Measurements from ENCODE around the gene ULK3. TPM values are rescaled to one million over a fixed set of nuclear protein-coding genes. Genes with fewer than 3 reads are reported as not detected.

Gene ULK3
- total RNA-seq, 1 experiment from 2014 or later = 14.3 TPM

- H3K27me3 ChIP-seq (replicated peaks) = no peaks in the 10 kb centered on the region
- DNase-seq (ENCODE audit: low read depth in 1 of 2, low spot score in 2 of 2) = no peak
- H3K9me3 ChIP-seq (replicated peaks) = no peaks in the 10 kb centered on the region
- H3K4me3 ChIP-seq = no peak overlapping the region
- H3K4me1 ChIP-seq (replicated peaks) = no peaks in the 10 kb centered on the region
- no peak overlapping the region for H3K27ac ChIP-seq
- H3K36me3 ChIP-seq = peaks cover 15% of the 10 kb centered on the region
These were observed 14.9 kb upstream of the ULK3 start for GRCh38 chr15:74857671-74858368.

- Histone ChIP-seq H3K27ac (no peak overlapping the region), H3K36me3 (peaks cover 21% of the 10 kb centered on the region), H3K4me1 (replicated peaks) (no peaks in the 10 kb centered on the region), H3K27me3 (replicated peaks) (no peaks in the 10 kb centered on the region), H3K4me3 (no peak overlapping the region), H3K9me3 (replicated peaks) (no peaks in the 10 kb centered on the region)
- no peak for DNase-seq (ENCODE audit: low read depth in 1 of 2, low spot score in 2 of 2)
These were observed 14.2 kb upstream of the ULK3 start for GRCh38 chr15:74857082-74857655.

GRCh38 chr15:74856537-74856936 lies 13.6 kb upstream of the ULK3 start:
- DNase-seq (ENCODE audit: low read depth in 1 of 2, low spot score in 2 of 2) = no peak
- no peak overlapping the region for H3K27ac ChIP-seq
- no peaks in the 10 kb centered on the region for H3K9me3 ChIP-seq (replicated peaks)
- no peaks in the 10 kb centered on the region for H3K27me3 ChIP-seq (replicated peaks)
- H3K4me3 ChIP-seq = no peak overlapping the region
- H3K4me1 ChIP-seq (replicated peaks) = no peaks in the 10 kb centered on the region
- peaks cover 27% of the 10 kb centered on the region for H3K36me3 ChIP-seq

GRCh38 chr15:74855857-74856256 lies 12.9 kb upstream of the ULK3 start:
- Histone ChIP-seq H3K9me3 (replicated peaks) (no peaks in the 10 kb centered on the region), H3K27ac (no peak overlapping the region), H3K4me3 (no peak overlapping the region), H3K4me1 (replicated peaks) (no peaks in the 10 kb centered on the region), H3K27me3 (replicated peaks) (no peaks in the 10 kb centered on the region), H3K36me3 (peaks cover 34% of the 10 kb centered on the region)
- DNase-seq (ENCODE audit: low read depth in 1 of 2, low spot score in 2 of 2) = no peak

- Histone ChIP-seq H3K36me3 (peaks cover 47% of the 10 kb centered on the region), H3K4me3 (no peak overlapping the region), H3K4me1 (replicated peaks) (no peaks in the 10 kb centered on the region), H3K27me3 (replicated peaks) (no peaks in the 10 kb centered on the region), H3K27ac (no peak overlapping the region), H3K9me3 (replicated peaks) (no peaks in the 10 kb centered on the region)
- no peak for DNase-seq (ENCODE audit: low read depth in 1 of 2, low spot score in 2 of 2)
These were observed 11.6 kb upstream of the ULK3 start for GRCh38 chr15:74854453-74855022.

- Histone ChIP-seq H3K4me3 (no peak overlapping the region), H3K9me3 (replicated peaks) (no peaks in the 10 kb centered on the region), H3K4me1 (replicated peaks) (no peaks in the 10 kb centered on the region), H3K27ac (no peak overlapping the region), H3K27me3 (replicated peaks) (no peaks in the 10 kb centered on the region), H3K36me3 (peaks cover 68% of the 10 kb centered on the region)
- no peak for DNase-seq (ENCODE audit: low read depth in 1 of 2, low spot score in 2 of 2)
These were observed 9.0 kb upstream of the ULK3 start for GRCh38 chr15:74851960-74852359.

DNA sequence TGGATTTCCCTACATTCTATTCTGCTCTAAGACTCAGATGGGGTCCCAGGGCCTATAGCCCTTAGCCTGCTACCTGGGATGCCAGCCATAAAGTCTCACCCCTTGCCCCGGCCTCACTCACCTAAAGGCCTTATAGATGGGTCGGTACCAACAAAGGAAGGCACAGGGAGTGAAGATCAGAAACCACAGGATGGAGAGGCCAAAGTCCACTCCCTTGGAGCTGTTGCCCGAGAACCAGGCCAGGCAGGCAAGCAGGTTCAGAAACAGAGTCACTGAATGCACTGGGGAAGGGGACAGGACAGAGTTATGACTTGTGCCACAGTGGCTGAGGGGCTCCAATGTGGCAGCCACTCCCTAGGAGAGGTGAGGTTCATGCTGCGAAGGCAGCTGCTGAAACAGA lies 7.4 kb upstream of the ULK3 start:
- no peak for DNase-seq (ENCODE audit: low read depth in 1 of 2, low spot score in 2 of 2)
- H3K36me3 ChIP-seq = peaks cover 73% of the 10 kb centered on the region
- H3K27me3 ChIP-seq (replicated peaks) = no peaks in the 10 kb centered on the region
- H3K4me1 ChIP-seq (replicated peaks) = no peaks in the 10 kb centered on the region
- H3K27ac ChIP-seq = no peak overlapping the region
- H3K4me3 ChIP-seq = no peak overlapping the region
- no peaks in the 10 kb centered on the region for H3K9me3 ChIP-seq (replicated peaks)

DNA sequence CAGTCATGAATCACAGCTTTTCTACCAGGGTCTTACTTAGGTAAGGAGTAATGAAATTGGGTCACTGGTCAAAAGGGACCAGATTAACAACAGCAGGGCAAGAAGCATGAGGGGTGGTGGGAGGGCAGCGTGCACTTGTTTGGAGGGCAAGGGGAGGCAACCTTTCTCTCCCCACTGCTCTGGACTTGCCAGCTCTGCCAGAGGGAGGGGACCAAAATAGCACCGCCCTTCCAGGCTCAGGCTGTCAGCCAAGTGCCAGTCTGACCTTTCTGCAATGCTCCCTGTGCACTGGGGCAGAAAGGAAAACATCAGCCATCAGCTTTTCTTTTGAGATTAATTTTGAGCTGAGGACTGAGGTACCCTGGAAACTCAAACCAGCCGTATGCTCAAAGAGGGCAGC lies 4.5 kb upstream of the ULK3 start:
- Histone ChIP-seq H3K9me3 (replicated peaks) (no peaks in the 10 kb centered on the region), H3K4me1 (replicated peaks) (peaks cover 9% of the 10 kb centered on the region), H3K27me3 (replicated peaks) (no peaks in the 10 kb centered on the region), H3K27ac (no peak overlapping the region), H3K36me3 (peaks cover 65% of the 10 kb centered on the region), H3K4me3 (no peak overlapping the region)
- DNase-seq (ENCODE audit: low read depth in 1 of 2, low spot score in 2 of 2) = no peak

- Histone ChIP-seq H3K27me3 (replicated peaks) (no peaks in the 10 kb centered on the region), H3K36me3 (peaks cover 46% of the 10 kb centered on the region), H3K9me3 (replicated peaks) (no peaks in the 10 kb centered on the region), H3K27ac (no peak overlapping the region), H3K4me1 (replicated peaks) (peaks cover 9% of the 10 kb centered on the region), H3K4me3 (no peak overlapping the region)
- DNase-seq (ENCODE audit: low read depth in 1 of 2, low spot score in 2 of 2) = no peak
These were observed 2.6 kb upstream of the ULK3 start for GRCh38 chr15:74845581-74845980.

GRCh38 chr15:74845208-74845568 lies 2.2 kb upstream of the ULK3 start:
- DNase-seq (ENCODE audit: low read depth in 1 of 2, low spot score in 2 of 2) = no peak
- peaks cover 42% of the 10 kb centered on the region for H3K36me3 ChIP-seq
- H3K27me3 ChIP-seq (replicated peaks) = no peaks in the 10 kb centered on the region
- H3K27ac ChIP-seq = no peak overlapping the region
- H3K9me3 ChIP-seq (replicated peaks) = no peaks in the 10 kb centered on the region
- H3K4me1 ChIP-seq (replicated peaks) = peaks cover 9% of the 10 kb centered on the region
- H3K4me3 ChIP-seq = no peak overlapping the region

GRCh38 chr15:74844319-74845207 lies 1.6 kb upstream of the ULK3 start:
- DNase-seq (ENCODE audit: low read depth in 1 of 2, low spot score in 2 of 2) = no peak
- Histone ChIP-seq H3K36me3 (peaks cover 36% of the 10 kb centered on the region), H3K4me3 (no peak overlapping the region), H3K27ac (no peak overlapping the region), H3K9me3 (replicated peaks) (no peaks in the 10 kb centered on the region), H3K4me1 (replicated peaks) (peaks cover 9% of the 10 kb centered on the region), H3K27me3 (replicated peaks) (no peaks in the 10 kb centered on the region)

DNA sequence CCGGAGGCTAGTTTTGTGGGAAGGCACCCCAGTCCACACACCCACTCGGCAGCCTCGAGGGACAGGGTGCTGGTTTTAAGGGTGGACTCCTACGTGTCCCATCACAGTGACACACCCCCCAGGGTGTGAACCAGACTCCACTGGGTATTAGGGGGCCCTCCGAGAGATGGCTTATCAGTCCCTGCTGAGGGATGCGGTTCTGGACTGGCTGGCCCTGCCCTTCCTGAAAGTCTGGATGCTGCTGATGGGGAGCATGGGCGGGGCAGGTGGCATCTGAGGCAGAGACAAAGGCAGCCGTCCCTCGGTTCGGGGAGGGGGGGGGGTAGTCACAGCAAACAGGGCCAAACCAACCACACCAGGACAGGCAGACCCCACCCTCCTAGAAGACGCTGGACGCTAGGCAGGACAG lies 939 bp upstream of the ULK3 start:
- Histone ChIP-seq H3K27me3 (replicated peaks) (no peaks in the 10 kb centered on the region), H3K36me3 (peaks cover 32% of the 10 kb centered on the region), H3K4me3 (no peak overlapping the region), H3K27ac (no peak overlapping the region), H3K4me1 (replicated peaks) (peaks cover 9% of the 10 kb centered on the region), H3K9me3 (replicated peaks) (no peaks in the 10 kb centered on the region)
- no peak for DNase-seq (ENCODE audit: low read depth in 1 of 2, low spot score in 2 of 2)

GRCh38 chr15:74843445-74843828 lies 481 bp upstream of the ULK3 start:
- Histone ChIP-seq H3K4me1 (replicated peaks) (peaks cover 9% of the 10 kb centered on the region), H3K36me3 (peaks cover 28% of the 10 kb centered on the region), H3K27me3 (replicated peaks) (no peaks in the 10 kb centered on the region), H3K27ac (peak overlapping the region; percentile 42), H3K9me3 (replicated peaks) (no peaks in the 10 kb centered on the region), H3K4me3 (peak overlapping the region; percentile 80)
- no peak for DNase-seq (ENCODE audit: low read depth in 1 of 2, low spot score in 2 of 2)

- Histone ChIP-seq H3K4me1 (replicated peaks) (peaks cover 9% of the 10 kb centered on the region), H3K36me3 (peaks cover 15% of the 10 kb centered on the region), H3K9me3 (replicated peaks) (no peaks in the 10 kb centered on the region), H3K4me3 (no peak overlapping the region; the same call in 1 of the 2 replicates), H3K27ac (no peak overlapping the region), H3K27me3 (replicated peaks) (no peaks in the 10 kb centered on the region)
- no peak for DNase-seq (ENCODE audit: low read depth in 1 of 2, low spot score in 2 of 2)
These were observed 1.0 kb downstream of the ULK3 start for GRCh38 chr15:74841891-74842373.
